NT2/D1 (cell line): ENCODE data around the gene FBXO33.

ENCODE experiments used
- SUZ12 ChIP-seq: IDR thresholded peaks from 2 replicates; pipeline ENCODE4 v1.6.1; 2011; ENCODE audit not compliant: insufficient read length, insufficient read depth; ENCODE audit errors: extremely low read depth
- YY1 ChIP-seq: IDR thresholded peaks from 2 replicates; pipeline ENCODE4 v1.6.1; 2011; ENCODE audit not compliant: insufficient read length, insufficient read depth
- ZNF274 ChIP-seq: IDR thresholded peaks from 2 replicates; pipeline ENCODE4 v1.6.1; 2011; ENCODE audit warnings: mild to moderate bottlenecking, low read depth, low read length

DNA sequence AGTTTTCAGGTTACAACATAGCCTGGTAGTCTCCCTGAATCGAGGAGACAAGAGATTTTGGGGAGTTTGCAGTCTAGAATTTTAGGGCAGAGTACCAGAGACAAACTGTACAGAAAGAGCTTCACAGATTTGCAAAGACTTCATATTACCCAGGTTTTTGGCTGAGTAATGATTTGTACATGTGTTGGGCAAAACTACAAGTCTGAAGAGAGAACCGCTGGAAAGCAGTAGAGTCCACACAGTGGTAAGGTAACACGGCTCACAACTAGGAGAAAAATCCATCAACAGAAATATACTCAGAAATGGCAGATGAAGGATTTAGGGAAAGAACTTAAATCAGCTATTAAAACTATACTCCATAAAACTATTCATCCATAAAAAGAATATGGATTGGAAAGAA, 25.7 kb downstream of the FBXO33 start:
- TF ChIP-seq ZNF274: no peak
- TF ChIP-seq SUZ12: no peak
- TF ChIP-seq YY1: no peak
